ENCODE data around the gene ATF6.

Gene ATF6

DNA sequence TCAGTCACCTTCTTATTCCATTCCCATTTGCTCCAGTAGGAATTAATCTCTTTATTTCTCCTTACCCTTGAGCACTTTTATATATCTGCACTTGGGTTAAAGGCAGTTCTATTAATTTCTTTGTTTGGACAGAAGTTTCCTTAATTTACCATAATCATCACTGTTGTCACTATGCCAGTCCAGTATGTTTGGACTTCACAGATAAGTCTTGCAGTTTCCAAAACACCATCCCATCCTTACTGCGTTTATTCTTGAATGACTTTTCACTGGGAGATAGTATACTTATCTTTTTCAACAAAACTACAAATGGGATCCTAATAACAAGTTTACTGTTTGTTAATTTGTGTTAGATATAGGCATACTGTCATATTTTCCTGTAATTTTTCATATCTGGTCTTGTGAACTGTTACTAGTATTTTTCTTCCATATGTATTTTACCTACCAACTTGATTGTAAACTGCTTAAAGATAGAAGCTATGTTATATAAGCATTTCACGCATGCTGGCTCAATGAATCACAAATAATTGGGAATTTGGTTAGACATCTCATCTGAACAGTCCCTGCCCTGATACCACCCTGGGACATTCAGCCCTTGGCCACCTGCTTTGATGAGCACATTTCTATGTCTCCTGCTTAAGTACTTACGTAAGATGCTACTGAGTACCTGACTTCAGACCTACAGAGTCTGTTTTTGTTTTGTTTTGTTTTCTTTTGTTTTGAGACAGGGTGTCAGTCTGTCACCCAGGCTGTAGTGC is 179.4 kb downstream of the ATF6 start:
- DNase-seq, result no peak

- no peak for DNase-seq
Observed at GRCh38 chr1:161946071-161946987, 180.2 kb downstream of the ATF6 start.

DNA sequence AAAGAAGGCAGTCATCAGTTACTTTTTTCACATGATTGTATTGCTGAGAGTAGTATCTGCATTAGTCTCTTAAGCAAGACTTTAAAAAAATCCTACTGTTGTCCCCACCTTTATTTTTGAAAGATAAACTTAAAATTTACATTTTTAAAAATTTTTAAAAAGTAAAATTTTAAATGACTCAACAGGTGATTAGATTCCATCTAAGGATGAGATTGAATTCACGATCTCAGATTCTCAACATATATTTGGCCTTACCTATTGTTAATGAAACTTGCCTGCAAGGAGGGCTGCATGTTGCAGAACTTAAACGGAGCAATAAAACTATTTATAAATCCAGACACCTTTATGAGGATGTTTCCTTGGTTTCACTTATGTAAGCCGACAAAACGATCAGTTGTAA is 182.3 kb downstream of the ATF6 start:
- no peak for DNase-seq

GRCh38 chr1:161949548-161949947 is 183.4 kb downstream of the ATF6 start:
- DNase-seq, result no peak

- no peak for DNase-seq
Observed at GRCh38 chr1:161950377-161950776, 184.3 kb downstream of the ATF6 start.

DNA sequence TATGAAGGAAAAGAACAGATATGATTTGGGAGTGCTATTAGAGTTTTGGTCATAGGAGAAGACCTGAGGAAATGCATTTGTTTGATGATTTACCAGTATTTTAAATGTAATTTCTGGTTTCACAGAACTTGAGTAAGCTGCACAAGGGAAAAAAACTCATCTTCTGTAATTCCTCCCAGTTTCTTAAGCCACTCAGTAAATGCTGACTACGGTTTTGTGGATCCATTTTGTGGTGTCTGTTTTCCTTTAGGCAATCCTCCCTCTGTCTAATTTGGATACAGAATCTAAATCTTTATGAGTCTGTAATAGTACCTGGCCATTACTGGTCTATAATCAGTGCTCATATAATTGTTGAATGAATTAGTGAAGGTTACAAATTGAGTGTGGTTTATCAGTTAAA is 185.5 kb downstream of the ATF6 start:
- DNase-seq, result no peak

DNA sequence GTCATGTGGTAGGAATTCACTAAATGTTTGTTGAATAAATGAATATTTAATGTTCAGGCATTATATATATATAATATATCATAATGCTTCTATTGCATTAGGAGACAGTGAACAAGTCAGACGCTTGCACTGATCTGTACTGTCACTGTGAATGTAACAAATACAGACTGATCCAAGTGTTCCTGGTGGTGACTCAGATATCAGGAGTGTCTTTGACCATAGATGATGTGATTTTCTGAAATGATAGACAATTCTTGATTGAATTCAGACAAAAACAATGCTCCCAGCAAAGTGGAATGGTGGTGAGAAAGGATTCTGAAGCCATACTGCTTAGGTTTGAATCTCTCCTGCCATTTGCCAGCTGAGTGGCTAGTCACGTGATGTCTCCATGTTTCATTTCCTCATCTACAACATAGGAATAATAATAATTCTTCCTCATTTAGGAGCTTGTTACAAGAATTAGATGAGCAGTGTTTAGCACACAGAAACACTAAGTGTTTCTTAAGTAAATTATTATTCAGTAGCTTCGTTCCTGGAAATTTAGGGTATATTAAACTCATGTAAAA is 186.6 kb downstream of the ATF6 start:
- DNase-seq, result no peak

- DNase-seq, result no peak
Observed at GRCh38 chr1:161953256-161953920, 187.3 kb downstream of the ATF6 start.

GRCh38 chr1:161954050-161954449 is 187.9 kb downstream of the ATF6 start:
- no peak for DNase-seq

- DNase-seq, result no peak
Observed at GRCh38 chr1:161954466-161954865, 188.3 kb downstream of the ATF6 start.

- DNase-seq, result no peak
Observed at GRCh38 chr1:161955606-161956005, 189.5 kb downstream of the ATF6 start.

GRCh38 chr1:161956097-161956496 is 190.0 kb downstream of the ATF6 start:
- no peak for DNase-seq

DNA sequence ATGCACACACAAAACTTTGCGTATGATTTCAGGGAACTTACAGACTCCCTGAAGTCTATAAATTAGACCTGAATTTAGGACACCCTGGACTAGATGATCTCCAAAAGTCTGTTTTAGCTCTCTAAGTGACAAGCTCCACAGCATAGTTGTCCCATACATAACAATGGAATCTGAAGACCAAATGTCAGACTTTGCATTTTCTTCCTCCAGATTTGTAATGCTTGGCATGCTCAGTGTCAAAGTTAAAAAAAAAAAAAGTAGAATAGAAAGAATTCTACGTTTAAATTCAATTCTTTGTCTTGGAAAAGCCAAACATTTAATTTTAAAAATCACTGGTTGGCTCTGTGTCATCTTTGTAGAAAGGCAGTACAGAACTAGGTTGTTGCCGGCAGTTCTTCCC is 190.8 kb downstream of the ATF6 start:
- DNase-seq, result no peak

DNA sequence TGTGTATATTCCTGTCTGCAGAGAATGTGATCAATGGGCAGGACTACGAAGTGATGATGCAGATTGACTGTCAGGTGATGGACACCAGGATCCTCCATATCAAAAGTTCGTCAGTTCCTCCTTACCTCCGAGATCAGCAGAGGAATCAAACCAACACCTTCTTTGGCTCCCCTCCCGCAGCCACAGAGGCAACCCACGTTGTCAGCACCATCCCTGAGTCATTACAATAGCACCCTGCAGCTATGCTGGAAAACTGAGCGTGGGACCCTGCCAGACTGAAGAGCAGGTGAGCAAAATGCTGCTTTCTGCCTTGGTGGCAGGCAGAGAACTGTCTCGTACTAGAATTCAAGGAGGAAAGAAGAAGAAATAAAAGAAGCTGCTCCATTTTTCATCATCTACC is 192.3 kb downstream of the ATF6 start:
- no peak for DNase-seq

GRCh38 chr1:161962091-161962887 is 196.2 kb downstream of the ATF6 start:
- no peak for DNase-seq

DNA sequence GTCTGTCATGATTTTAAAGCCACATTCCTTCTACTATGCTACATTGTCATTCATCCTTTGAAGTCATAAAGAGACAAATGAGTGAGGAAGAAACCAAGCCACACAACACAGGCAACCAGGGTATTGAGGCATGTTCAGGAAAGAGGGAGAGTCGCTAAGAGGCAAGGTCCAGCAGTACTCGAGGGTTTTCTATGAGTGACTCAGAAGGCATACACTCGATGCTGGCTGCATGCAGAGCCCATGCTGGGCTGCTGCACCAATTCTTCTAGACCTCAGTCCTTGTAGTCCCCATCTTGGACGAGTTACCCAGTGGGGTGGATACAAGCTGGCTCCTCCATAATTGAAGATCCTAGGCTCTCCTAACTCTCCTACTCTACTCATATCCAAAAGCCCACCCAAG is 199.9 kb downstream of the ATF6 start:
- no peak for DNase-seq

DNA sequence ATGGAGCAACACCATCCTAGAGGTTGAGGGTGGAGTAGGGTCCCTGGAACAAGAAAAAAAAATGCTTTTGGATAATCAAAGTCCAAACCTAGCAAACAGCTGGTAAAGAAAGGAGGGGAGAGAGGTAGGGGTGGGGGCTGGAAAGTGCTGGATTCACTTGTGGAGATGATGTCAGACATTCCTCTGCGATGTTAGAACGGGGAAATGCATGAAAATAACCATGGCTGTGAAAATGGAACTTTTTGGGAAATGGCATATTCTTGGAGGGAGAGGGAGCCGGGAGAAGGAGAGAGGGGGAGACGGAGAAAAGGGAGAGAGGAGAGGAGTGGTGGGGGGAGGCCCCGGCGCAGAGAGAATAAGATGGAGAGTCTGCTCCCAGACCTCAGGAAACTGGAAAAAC is 203.9 kb downstream of the ATF6 start:
- no peak for DNase-seq

DNA sequence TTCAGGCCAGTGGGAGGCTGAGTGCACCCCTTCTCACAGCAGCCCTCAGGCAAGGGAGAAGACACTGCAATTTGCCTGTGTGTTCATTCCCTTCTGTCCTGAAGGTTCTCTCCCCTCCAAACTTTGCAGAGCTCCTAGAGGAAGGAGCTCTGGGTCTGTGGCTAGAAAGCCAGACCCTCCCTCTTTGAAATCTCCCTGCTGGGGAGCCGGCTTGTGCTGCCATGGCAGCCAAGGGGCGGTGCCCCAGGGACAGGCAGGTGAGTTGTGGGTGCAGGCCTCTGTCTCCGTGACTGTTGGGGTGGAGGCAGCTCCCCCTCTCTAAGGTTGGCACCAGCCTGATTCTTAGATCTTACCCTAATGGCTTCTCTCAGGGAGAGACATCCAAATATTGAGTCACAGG is 204.5 kb downstream of the ATF6 start:
- DNase-seq, result no peak

- DNase-seq, result no peak
Observed at GRCh38 chr1:161972828-161973227, 206.7 kb downstream of the ATF6 start.

DNA sequence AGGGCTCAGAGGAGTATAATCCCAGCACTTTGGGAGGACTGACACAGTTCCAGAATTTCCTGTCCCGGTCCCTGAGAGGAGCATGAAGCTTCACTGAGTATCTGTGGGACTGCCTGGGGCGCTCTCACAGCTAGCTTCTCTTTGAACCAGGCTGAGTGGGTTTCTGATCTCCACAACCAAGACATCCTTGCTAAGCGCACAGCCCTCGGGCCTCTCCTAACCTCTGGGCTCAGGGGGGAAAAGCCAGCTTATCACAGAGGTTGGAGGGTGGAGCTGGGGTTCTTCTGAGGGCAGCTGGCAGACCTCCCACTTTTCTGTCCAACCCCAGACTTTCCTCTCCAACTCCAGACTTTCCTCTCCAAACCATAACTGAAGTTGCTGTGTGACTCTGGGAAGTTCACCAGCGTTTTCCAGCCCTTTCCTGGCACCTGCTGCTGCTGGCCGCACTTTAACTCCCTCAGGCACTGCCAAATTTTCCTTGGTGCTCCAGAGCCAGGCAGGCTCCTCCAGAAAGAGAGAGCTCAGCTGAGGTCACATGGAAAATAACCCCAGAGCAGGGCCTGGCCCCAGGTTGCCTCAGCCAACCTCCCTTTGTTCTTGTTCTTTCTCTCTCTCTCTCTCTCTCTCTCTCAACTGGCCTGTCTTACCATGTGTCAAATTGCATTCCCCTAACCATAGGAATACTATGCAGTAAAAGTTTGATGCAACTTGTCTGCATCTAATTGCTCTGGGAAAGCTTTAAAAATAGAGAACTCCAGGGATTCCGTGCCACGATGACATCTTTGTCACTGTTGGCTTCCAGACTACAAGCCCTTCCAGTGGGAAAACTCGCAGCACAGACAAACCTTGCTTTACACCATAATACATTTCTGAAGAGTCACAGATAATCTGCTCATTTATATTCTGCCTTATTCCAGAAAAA is 208.1 kb downstream of the ATF6 start:
- no peak for DNase-seq
